GM21423 (cell line): ENCODE measurements around the gene ITM2C.
A peak's percentile ranks its signal among the peaks of the same experiment; 100 is the strongest.

ENCODE experiments used
- ATAC-seq: cut with Tn5 transposase; IDR thresholded peaks from one replicate; pipeline ENCODE4 v1.9.1; 2021; ENCODE audit warnings: mild to moderate bottlenecking, moderate library complexity; ENCODE audit not compliant: unreplicated experiment

The ITM2C gene

DNA sequence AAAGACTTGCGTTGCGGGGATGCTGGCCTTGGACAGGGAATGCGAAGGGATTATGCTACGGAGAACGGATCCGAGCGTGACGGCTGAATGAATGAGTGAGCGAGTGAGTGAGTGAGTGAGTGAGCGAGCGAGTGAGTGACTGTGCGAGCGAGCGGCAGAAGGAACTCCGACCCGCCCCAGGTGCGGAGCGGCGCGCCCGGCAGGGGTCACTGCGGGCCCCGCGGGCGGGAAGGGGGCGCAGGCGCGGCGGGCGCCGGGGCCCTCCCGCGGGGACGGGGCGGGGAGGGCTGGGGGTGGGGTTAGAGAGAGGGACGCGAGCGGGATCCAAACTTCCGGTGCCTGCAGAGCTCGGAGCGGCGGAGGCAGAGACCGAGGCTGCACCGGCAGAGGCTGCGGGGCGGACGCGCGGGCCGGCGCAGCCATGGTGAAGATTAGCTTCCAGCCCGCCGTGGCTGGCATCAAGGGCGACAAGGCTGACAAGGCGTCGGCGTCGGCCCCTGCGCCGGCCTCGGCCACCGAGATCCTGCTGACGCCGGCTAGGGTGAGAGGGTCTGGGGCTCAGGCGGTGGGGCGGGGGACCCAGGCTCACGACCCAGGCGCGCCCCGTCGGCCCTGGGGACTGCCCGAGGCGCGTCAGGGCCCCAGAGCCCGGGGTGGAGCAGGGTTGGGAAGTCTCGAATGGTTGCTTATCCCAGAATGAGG, at the start of gene ITM2C:
TSS of gene ITM2C (plus strand) at position 338 of the 702 bp plus-strand sequence. CDS start at position 422, 84 bp downstream.
- peak; percentile 73 for ATAC-seq

DNA sequence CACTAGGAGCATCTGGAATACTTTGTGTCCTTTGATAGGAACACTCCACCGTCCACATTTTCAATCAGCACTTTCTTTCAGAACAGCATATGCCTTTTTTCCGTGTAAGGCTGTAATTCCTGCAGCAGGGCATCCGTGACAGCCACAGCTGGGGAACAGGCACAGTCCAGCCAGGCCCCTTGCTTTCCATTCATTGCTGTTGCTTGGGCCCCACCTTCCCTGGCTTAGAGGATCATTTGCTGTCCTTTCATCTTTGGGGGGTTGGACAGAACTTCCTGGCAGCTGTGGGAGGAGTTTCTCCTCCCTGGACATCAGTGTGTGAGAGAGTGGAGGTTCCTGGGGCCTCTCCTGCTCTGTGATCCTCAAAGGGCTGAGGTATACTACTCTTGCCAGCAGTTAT, 49.7 kb upstream of the ITM2C start:
- no peak for ATAC-seq

DNA sequence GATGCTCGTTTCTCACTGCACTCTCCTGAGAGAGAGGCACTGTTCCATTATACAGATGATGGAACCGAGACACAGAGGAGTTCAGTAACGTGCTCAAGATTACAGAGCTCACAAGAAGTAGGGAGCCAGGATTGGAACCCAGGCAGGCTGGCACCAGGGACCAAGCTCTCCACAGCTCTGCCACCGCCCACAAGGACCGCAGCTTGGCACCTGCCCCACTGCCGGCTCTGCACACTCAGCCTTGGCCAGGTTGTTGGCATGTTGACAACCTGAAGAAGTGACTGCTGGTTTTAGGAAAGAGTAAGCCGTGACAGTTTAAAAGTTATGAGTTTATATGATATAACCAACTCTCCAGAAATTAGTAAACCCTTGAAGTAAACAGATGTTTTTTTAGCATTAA, 48.0 kb upstream of the ITM2C start:
- no peak for ATAC-seq

- no peak for ATAC-seq
Measured at GRCh38 chr2:230819433-230819832, 45.3 kb upstream of the ITM2C start.

GRCh38 chr2:230821261-230821990, 43.3 kb upstream of the ITM2C start:
- ATAC-seq = no peak

DNA sequence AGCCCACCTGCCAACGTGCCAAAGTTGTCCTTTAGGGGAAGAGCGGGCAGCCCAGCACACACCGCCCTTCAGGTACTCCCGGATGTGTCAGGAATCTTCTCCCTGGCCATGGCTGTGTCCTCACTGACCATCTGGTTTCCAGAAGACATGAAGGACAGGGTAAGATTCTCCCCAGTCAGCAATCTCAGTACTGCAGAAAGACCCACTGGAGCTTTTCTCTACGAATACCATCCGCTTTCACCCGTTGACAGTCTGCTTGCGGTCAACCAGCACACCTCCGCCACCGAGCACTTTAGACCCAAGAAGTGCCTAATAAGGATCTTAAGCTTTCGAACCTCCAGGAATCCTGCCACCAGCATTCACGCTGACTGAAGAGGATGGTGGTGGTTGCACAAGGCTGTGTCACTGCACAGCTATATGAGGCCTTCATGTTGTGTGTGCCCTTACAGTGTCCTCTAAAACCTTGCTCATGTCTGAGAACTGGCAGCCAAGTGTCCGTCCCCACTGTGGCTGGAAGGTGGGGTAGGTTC, 42.7 kb upstream of the ITM2C start:
- ATAC-seq = no peak

DNA sequence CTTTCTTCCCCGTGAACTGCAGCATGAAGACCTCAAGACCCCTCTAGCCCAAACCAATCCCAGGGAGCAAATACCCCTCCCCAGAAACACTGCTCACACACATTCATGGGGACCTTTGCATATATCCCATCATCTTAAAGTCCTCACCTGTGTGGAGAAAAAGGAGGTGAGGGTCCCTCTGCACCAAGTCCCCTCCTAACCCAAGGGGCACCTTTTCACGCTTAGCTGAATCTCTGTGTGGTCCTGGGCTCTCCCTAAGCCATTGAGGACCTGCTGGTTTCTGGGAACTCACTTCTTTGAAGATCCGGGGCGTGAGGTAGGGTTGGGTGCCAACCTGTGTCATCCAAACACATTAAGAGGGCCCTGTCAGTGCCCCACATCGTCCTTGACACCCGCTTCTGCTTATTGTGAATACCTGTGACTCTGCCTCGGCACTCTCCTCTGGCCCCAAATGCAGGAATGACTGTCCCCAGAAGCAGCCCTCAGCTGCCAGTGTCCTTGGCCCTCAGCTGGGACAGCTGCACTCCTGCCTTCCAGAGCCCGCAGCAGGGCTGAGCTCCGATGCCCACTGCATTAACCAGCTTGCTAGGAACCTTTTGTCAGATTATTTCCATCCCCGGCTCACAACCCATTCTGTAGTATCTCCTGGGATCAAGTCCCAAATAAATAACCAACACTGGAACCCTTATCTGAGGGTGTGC, 41.3 kb upstream of the ITM2C start:
- ATAC-seq = no peak

- ATAC-seq = peak; percentile 51
Measured at GRCh38 chr2:230824406-230824978, 40.2 kb upstream of the ITM2C start.

GRCh38 chr2:230825354-230825753, 39.4 kb upstream of the ITM2C start:
- no peak for ATAC-seq

DNA sequence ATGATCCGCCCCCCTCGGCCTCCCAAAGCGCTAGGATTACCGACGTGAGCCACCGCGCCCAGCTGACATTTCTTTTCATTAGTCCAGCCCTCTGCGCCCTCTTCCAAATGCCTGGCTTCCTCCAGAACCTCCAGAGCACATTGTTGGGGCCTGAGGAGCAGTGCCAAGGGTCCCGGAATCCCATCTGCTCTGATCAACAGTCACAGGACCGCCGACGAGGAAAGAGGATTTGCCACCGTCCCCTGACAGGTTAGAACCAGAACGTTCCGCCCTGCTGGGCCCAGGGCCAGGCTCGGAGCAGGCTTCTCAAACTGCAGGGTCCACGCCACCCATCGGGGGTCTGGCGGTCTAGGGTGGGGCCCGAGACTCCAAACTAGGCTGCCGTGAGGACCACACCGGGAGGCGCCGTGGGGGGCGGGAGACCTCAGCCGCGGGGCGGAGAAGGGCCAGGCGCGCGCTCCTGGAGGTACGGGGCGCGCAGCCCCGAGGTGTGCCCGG, 36.9 kb upstream of the ITM2C start:
- ATAC-seq = no peak

DNA sequence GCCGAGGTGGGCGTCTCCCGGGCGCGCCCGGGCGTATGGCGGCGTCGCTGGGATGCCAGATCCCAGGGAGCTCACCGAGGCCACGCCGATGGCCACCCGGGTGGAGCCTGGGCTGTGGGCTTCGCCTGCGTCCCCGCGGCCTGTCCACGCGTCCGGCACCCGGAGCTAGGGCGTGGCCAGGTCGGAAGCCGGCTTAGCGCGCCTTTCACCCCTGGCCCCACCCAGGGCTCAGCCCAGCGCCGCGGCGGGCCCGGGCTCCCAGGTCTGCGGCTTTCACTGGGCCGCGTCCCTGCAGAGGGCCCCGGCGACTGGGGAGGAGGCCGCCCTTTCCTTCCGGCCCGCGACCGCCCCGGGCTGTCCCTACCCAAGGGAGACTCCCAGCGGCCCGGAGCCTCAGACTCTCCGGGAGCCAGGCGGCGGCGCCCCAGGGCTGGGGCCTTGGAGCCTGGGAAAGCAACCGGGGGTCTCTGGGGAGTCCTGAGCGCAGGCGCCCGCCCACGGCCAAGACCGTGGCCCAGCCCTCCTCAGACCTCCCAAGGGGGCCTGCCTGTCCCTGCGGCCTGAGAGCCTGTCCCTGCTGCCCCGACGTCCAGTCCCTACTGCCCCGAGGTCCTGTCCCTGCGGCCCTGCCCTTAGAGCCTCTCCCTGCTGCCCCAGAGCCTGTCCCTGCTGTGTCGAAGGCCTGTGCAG, 36.3 kb upstream of the ITM2C start:
- peak; percentile 50 for ATAC-seq

GRCh38 chr2:230829293-230829692, 35.4 kb upstream of the ITM2C start:
- no peak for ATAC-seq

GRCh38 chr2:230829959-230830358, 34.8 kb upstream of the ITM2C start:
- no peak for ATAC-seq

- ATAC-seq = no peak
Measured at GRCh38 chr2:230830428-230830827, 34.3 kb upstream of the ITM2C start.

GRCh38 chr2:230840301-230840700, 24.4 kb upstream of the ITM2C start:
- no peak for ATAC-seq

DNA sequence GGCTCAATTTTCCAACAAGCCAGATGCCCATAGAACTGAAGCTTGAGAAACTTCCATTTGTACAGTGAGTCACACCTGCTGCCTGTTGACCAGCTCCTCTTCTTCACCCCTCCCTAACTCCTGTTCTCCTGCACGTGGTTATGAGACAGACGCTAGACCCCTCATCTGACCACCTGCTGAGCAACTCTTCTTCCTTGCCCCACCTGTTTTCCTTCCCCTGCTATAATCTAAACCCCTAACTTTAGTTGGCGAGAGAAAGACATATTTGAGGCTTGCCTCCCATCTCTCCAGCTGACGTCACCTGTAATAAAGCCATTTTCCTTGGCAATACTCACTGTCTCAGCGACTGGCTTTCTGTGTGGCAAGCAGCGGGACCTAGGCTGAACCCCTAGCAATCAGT, 22.3 kb upstream of the ITM2C start:
- ATAC-seq = no peak

DNA sequence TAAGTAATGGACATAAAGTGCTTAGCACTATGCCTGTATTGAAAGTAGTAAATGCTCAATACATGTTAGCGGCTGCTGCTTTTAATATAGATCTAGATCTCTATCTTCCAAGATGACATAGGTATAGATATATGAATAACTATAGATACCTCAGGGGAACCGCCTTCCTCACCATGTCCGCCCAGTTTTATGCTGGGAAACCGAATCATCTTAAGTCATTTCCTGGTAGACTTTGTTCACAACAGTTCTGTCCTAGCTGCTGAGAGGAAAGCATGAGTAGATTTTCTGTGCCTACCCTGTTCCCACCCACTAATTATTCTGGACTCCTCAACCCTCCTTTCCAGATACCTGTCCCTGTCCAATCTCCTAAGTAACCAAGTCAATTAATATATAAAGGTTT, 21.6 kb upstream of the ITM2C start:
- no peak for ATAC-seq

DNA sequence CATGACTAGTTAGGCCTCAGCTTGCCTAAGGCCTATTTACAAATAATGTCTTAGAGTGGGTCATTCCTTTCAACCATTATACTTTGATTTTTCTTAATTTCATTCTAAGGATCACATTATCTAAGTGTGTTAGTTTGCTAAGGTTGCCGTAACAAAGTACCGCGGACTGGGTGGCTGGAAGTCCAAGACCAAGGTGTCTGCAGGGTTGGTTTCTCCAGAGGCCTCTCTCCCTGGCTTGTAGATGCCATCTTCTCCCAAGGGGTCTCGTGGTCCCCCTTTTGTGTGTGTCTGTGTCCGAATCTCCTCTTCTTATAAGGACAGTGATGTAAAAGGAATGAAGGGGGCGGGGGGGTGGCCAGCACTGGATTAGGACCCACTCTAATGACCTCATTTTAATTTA, 18.4 kb upstream of the ITM2C start:
- ATAC-seq = no peak

GRCh38 chr2:230847883-230848388, 16.8 kb upstream of the ITM2C start:
- peak; percentile 89 for ATAC-seq

DNA sequence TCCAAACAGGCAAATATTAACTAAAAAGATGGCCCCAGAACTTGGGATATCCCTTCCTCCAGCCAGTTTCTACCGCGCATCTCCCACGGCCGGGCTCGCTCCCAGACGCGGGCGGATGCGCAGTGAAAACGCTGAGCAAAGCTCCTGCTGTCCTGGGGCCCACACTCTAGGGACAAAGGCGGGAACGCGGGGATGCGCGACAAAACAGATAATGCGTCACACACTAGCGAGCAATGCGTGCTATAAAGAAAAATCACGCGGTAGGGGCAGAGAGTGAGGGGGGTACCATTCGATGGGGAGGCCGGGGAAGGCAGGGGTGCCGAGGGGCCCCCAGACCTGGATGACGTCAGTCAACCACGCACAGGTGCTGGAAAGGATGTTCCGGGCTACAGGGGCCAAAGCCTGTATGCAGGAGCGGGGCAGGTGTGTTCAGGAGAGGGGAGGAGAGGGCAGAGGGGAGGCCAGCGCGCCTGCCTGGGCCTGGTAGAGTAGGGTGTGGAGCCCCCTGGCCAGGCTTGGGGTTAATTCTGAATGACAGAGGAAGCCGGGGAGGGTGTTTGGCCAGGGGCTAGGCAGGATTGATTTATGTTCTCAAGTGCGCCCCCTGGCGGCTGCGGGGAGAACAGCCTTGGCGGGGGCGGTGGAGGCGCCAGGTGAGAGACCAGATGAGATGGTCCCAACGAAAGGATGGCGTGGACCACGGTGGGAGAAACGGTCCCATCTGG, 14.9 kb upstream of the ITM2C start:
- ATAC-seq = no peak
